ENCODE data around the gene ADIPOR2.

The ADIPOR2 gene

DNA sequence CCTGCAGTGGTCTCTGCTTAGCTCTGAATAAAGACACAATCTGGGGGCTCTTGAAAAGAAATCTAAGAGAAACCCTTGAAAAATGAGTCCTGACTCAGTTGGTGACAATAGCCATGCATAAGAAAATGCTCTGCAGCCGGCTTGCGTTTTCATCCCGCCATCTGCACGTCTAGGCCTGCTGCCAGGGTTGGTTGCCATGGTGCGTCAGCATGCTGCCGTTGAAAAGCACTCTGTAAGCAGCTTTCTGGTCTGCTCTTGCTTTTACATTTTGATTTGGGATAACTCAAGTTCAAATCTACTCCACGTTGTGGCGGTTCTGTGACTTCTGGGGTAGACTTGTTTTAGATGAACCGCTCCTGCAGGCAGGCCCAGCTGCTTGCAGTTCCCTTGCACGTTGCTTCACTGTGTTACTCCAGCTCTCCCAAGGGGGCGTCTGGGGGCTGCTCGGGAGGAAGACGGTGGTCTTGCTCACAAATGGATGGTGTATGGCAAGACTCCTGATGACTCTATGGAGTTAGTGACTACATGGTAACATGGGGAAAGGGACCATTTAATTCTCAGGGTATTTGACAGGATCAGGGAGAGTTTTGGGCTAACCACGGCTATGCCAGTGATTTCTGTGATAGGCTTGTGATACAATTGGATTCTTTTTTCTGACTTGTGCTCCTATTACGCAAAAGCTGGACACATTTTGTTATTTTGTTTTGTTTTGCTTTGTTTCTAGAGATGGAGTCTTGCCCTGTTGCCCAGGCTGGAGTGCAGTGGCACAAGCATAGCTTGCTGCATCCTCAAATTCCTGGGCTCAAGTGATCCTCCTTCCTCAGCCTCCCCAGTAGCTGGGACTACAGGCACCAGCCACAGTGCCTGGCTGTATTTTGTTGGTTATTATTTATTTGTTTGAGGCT lies 46.1 kb upstream of the ADIPOR2 start:
- TF ChIP-seq POLR2AphosphoS5 (IDR thresholded peaks at IDR 0.05; ENCODE audit: low read depth, low read length), result no peak
- no peak for TF ChIP-seq SIN3A (IDR thresholded peaks at IDR 0.05; ENCODE audit: borderline replicate concordance, insufficient read depth, low read length)

DNA sequence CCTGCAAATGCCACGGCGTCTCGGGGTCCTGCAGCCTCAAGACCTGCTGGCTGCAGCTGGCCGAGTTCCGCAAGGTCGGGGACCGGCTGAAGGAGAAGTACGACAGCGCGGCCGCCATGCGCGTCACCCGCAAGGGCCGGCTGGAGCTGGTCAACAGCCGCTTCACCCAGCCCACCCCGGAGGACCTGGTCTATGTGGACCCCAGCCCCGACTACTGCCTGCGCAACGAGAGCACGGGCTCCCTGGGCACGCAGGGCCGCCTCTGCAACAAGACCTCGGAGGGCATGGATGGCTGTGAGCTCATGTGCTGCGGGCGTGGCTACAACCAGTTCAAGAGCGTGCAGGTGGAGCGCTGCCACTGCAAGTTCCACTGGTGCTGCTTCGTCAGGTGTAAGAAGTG lies 45.1 kb upstream of the ADIPOR2 start:
- TF ChIP-seq, protein P1, sequence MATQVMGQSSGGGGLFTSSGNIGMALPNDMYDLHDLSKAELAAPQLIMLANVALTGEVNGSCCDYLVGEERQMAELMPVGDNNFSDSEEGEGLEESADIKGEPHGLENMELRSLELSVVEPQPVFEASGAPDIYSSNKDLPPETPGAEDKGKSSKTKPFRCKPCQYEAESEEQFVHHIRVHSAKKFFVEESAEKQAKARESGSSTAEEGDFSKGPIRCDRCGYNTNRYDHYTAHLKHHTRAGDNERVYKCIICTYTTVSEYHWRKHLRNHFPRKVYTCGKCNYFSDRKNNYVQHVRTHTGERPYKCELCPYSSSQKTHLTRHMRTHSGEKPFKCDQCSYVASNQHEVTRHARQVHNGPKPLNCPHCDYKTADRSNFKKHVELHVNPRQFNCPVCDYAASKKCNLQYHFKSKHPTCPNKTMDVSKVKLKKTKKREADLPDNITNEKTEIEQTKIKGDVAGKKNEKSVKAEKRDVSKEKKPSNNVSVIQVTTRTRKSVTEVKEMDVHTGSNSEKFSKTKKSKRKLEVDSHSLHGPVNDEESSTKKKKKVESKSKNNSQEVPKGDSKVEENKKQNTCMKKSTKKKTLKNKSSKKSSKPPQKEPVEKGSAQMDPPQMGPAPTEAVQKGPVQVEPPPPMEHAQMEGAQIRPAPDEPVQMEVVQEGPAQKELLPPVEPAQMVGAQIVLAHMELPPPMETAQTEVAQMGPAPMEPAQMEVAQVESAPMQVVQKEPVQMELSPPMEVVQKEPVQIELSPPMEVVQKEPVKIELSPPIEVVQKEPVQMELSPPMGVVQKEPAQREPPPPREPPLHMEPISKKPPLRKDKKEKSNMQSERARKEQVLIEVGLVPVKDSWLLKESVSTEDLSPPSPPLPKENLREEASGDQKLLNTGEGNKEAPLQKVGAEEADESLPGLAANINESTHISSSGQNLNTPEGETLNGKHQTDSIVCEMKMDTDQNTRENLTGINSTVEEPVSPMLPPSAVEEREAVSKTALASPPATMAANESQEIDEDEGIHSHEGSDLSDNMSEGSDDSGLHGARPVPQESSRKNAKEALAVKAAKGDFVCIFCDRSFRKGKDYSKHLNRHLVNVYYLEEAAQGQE (IDR thresholded peaks at IDR 0.05; ENCODE audit: insufficient read depth in 1 of 2, low read depth in 2 of 2, low read length in 2 of 2), result no peak
- TF ChIP-seq SIN3A (IDR thresholded peaks at IDR 0.05; ENCODE audit: borderline replicate concordance, insufficient read depth, low read length), result no peak
- TF ChIP-seq FOXP2 (optimal IDR thresholded peaks at IDR 0.05; ENCODE audit: borderline replicate concordance, extremely low read depth, extremely low read length, insufficient read depth), result no peak
- TF ChIP-seq POLR2AphosphoS5 (IDR thresholded peaks at IDR 0.05; ENCODE audit: low read depth, low read length), result no peak
- TF ChIP-seq TAF1 (IDR thresholded peaks at IDR 0.05; ENCODE audit: borderline replicate concordance, insufficient read depth, low read length), result no peak

GRCh38 chr12:1646569-1647284 lies 44.1 kb upstream of the ADIPOR2 start:
- no peak for TF ChIP-seq POLR2AphosphoS5 (IDR thresholded peaks at IDR 0.05; ENCODE audit: low read depth, low read length)
- no peak for TF ChIP-seq FOXP2 (optimal IDR thresholded peaks at IDR 0.05; ENCODE audit: borderline replicate concordance, extremely low read depth, extremely low read length, insufficient read depth)
- TF ChIP-seq, protein P1 (IDR thresholded peaks at IDR 0.05; ENCODE audit: insufficient read depth in 1 of 2, low read depth in 2 of 2, low read length in 2 of 2), result no peak
- no peak for TF ChIP-seq SIN3A (IDR thresholded peaks at IDR 0.05; ENCODE audit: borderline replicate concordance, insufficient read depth, low read length)
- no peak for TF ChIP-seq TAF1 (IDR thresholded peaks at IDR 0.05; ENCODE audit: borderline replicate concordance, insufficient read depth, low read length)

DNA sequence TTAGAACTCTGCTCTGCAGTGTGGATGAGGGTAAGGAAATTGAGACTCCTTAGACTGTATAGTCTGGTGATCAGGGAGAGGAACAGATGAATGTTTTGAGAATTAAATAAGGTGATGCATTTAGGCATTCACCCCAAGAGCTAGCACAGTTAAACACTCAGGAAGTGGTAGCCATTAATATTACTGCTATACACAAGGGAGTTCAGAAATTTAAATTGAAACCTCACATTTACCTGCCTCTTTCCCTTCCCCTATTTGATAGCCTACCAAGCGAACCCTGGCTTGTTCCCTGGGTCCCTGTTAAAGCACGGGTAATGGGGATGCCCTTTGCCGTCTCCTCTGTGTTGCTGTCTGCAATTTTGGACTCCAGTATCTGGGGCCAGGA lies 43.6 kb upstream of the ADIPOR2 start:
- TF ChIP-seq FOXP2 (optimal IDR thresholded peaks at IDR 0.05; ENCODE audit: borderline replicate concordance, extremely low read depth, extremely low read length, insufficient read depth) (no peak), TAF1 (IDR thresholded peaks at IDR 0.05; ENCODE audit: borderline replicate concordance, insufficient read depth, low read length) (no peak), SIN3A (IDR thresholded peaks at IDR 0.05; ENCODE audit: borderline replicate concordance, insufficient read depth, low read length) (no peak), POLR2AphosphoS5 (IDR thresholded peaks at IDR 0.05; ENCODE audit: low read depth, low read length) (no peak)
- TF ChIP-seq, protein P1 (IDR thresholded peaks at IDR 0.05; ENCODE audit: insufficient read depth in 1 of 2, low read depth in 2 of 2, low read length in 2 of 2), result no peak

GRCh38 chr12:1650260-1650977 lies 40.5 kb upstream of the ADIPOR2 start:
- TF ChIP-seq TAF1 (IDR thresholded peaks at IDR 0.05; ENCODE audit: borderline replicate concordance, insufficient read depth, low read length), result no peak
- TF ChIP-seq FOXP2 (optimal IDR thresholded peaks at IDR 0.05; ENCODE audit: borderline replicate concordance, extremely low read depth, extremely low read length, insufficient read depth), result no peak
- no peak for TF ChIP-seq SIN3A (IDR thresholded peaks at IDR 0.05; ENCODE audit: borderline replicate concordance, insufficient read depth, low read length)
- TF ChIP-seq POLR2AphosphoS5 (IDR thresholded peaks at IDR 0.05; ENCODE audit: low read depth, low read length), result no peak
- TF ChIP-seq, protein P1 (IDR thresholded peaks at IDR 0.05; ENCODE audit: insufficient read depth in 1 of 2, low read depth in 2 of 2, low read length in 2 of 2), result no peak

All from PFSK-1 (cell line).